Vagina (tissue), 2 donors: ENCODE results near the gene SPTSSB. TPM values are rescaled to one million over a fixed set of nuclear protein-coding genes. Genes with fewer than 3 reads are reported as not detected.

Source experiments
- DNase-seq, 2 donors: peaks; one replicate each; pipeline ENCODE4 v3.0.0-alpha.2; 2017; ENCODE audit errors: extremely low spot score in 2 of 2
- H3K27ac ChIP-seq: fragments of 200-600 bp; sonication (generic); one replicate; pipeline ENCODE4 v1.5.1; 2019
- H3K27me3 ChIP-seq: fragments of 200-600 bp; sonication (generic); one replicate; pipeline ENCODE4 v1.5.1; 2019
- H3K36me3 ChIP-seq, 2 donors: fragments of 200-600 bp; sonication (generic); one replicate each; pipeline ENCODE4 v1.5.1; 2017 to 2019
- H3K4me1 ChIP-seq: fragments of 200-600 bp; sonication (generic); one replicate; pipeline ENCODE4 v1.5.1; 2019
- H3K4me3 ChIP-seq, 2 donors: fragments of 200-600 bp; sonication (generic); 1 replicate in 1 of 2; 2 replicates in 1 of 2; pipeline ENCODE4 v1.5.1; 2016 to 2019
- H3K9me3 ChIP-seq: fragments of 200-600 bp; sonication (generic); one replicate; pipeline ENCODE4 v1.5.1; 2019
- CTCF ChIP-seq, 3 experiments: fragments of 450-650 bp in 2 of 3; fragments of 200-600 bp in 1 of 3; sonication (generic) in 1 of 3; IDR thresholded peaks; one replicate each; pipeline ENCODE4 v1.5.1; 2017 to 2019; ENCODE audit warnings: antibody characterized with exemption in 3 of 3, mild to moderate bottlenecking in 2 of 3, moderate library complexity in 2 of 3
- POLR2A ChIP-seq, 2 donors: fragments of 450-650 bp; IDR thresholded peaks; one replicate each; pipeline ENCODE4 v1.6.1; 2017; ENCODE audit warnings: antibody characterized with exemption in 2 of 2, mild to moderate bottlenecking in 2 of 2, moderate library complexity in 2 of 2
- POLR2AphosphoS5 ChIP-seq, 2 donors: sonication (generic); formaldehyde crosslinking; IDR thresholded peaks; one replicate each; pipeline ENCODE4 v1.9.0; 2017; ENCODE audit warnings: antibody characterized with exemption in 2 of 2, mild to moderate bottlenecking in 2 of 2, low read depth in 1 of 2; ENCODE audit not compliant: insufficient read depth in 1 of 2
- intact Hi-C: fragments of 100-400 bp; cut with DNase I; formaldehyde crosslinking; loops from one replicate; pipeline ENCODE4 v1.15.1; 2023
- total RNA-seq: library from RNA; depleted of rRNA; stranded (reverse); fragments of >200 nt; gene quantifications from one replicate; pipeline ENCODE4 v1.2.3, GENCODE V29; 2016

Gene SPTSSB
- total RNA-seq, 1 donor from 2014 or later: 2.9 TPM

GRCh38 chr3:161342629-161343028 lies 28.7 kb downstream of the SPTSSB start:
- intact Hi-C loops: no loop called here
- Histone ChIP-seq H3K27ac (no peak overlapping the region), H3K36me3 (no peaks in the 10 kb centered on the region), H3K4me1 (no peaks in the 10 kb centered on the region), H3K27me3 (no peaks in the 10 kb centered on the region), H3K4me3 (no peak overlapping the region), H3K9me3 (no peaks in the 10 kb centered on the region)
- DNase-seq: no peak
- TF ChIP-seq CTCF (IDR thresholded peaks at IDR 0.05) (no peak), POLR2AphosphoS5 (IDR thresholded peaks at IDR 0.05; ENCODE audit: insufficient read depth in 1 of 2, low read depth in 1 of 2) (no peak), POLR2A (IDR thresholded peaks at IDR 0.05) (no peak)

- no peak for TF ChIP-seq POLR2AphosphoS5 (IDR thresholded peaks at IDR 0.05; ENCODE audit: insufficient read depth in 1 of 2, low read depth in 1 of 2)
- no peak for TF ChIP-seq POLR2A (IDR thresholded peaks at IDR 0.05)
- TF ChIP-seq CTCF (IDR thresholded peaks at IDR 0.05): no peak
- H3K36me3 ChIP-seq: no peaks in the 10 kb centered on the region
- no peak for DNase-seq
- intact Hi-C loops: no loop called here
- no peak overlapping the region for H3K4me3 ChIP-seq
- H3K4me1 ChIP-seq: no peaks in the 10 kb centered on the region
- no peaks in the 10 kb centered on the region for H3K9me3 ChIP-seq
- H3K27me3 ChIP-seq: no peaks in the 10 kb centered on the region
- H3K27ac ChIP-seq: no peak overlapping the region
Measured at GRCh38 chr3:161339517-161340500, 31.5 kb downstream of the SPTSSB start.

GRCh38 chr3:161337311-161337710 lies 34.0 kb downstream of the SPTSSB start:
- Histone ChIP-seq H3K36me3 (no peaks in the 10 kb centered on the region), H3K4me1 (no peaks in the 10 kb centered on the region), H3K4me3 (no peak overlapping the region), H3K27me3 (no peaks in the 10 kb centered on the region), H3K27ac (no peak overlapping the region), H3K9me3 (no peaks in the 10 kb centered on the region)
- intact Hi-C loops: no loop called here
- no peak for DNase-seq
- TF ChIP-seq POLR2AphosphoS5 (IDR thresholded peaks at IDR 0.05; ENCODE audit: insufficient read depth in 1 of 2, low read depth in 1 of 2) (no peak), CTCF (IDR thresholded peaks at IDR 0.05) (no peak), POLR2A (IDR thresholded peaks at IDR 0.05) (no peak)

- Histone ChIP-seq H3K9me3 (no peaks in the 10 kb centered on the region), H3K36me3 (no peaks in the 10 kb centered on the region), H3K4me3 (no peak overlapping the region), H3K4me1 (no peaks in the 10 kb centered on the region), H3K27me3 (no peaks in the 10 kb centered on the region), H3K27ac (no peak overlapping the region)
- intact Hi-C loops: no loop called here
- no peak for DNase-seq
- no peak for TF ChIP-seq POLR2A (IDR thresholded peaks at IDR 0.05)
- no peak for TF ChIP-seq CTCF (IDR thresholded peaks at IDR 0.05)
Measured at GRCh38 chr3:161336661-161337060, 34.7 kb downstream of the SPTSSB start.

- intact Hi-C loops: no loop called here
- no peak for TF ChIP-seq POLR2A (IDR thresholded peaks at IDR 0.05)
- no peak for TF ChIP-seq CTCF (IDR thresholded peaks at IDR 0.05)
- no peak for TF ChIP-seq POLR2AphosphoS5 (IDR thresholded peaks at IDR 0.05; ENCODE audit: insufficient read depth in 1 of 2, low read depth in 1 of 2)
- no peaks in the 10 kb centered on the region for H3K4me1 ChIP-seq
Measured at GRCh38 chr3:161333696-161334095, 37.6 kb downstream of the SPTSSB start.

More at GRCh38 chr3:161333696-161334095, 37.6 kb downstream of the SPTSSB start:
- no peak for DNase-seq
- Histone ChIP-seq H3K9me3 (no peaks in the 10 kb centered on the region), H3K27ac (no peak overlapping the region), H3K27me3 (no peaks in the 10 kb centered on the region), H3K36me3 (no peaks in the 10 kb centered on the region), H3K4me3 (no peak overlapping the region)
